Left ventricle myocardium inferior (tissue), 1 donor: ENCODE results near the gene SEZ6L2. TPM values are rescaled to one million over a fixed set of nuclear protein-coding genes. Genes with fewer than 3 reads are reported as not detected.
"Not testable (repeated sequence)": the region's sequence is repeated elsewhere in the genome, so short reads cannot be mapped to it uniquely, and the experiment has no call there.

Experiments
- DNase-seq: peaks from one replicate; pipeline ENCODE4 v3.0.0-alpha.2; 2020
- H3K27ac ChIP-seq: fragments of 200-600 bp; replicated peaks from 2 replicates; pipeline ENCODE4 v1.8.0; 2021
- H3K27me3 ChIP-seq: fragments of 200-600 bp; 2 replicates; pipeline ENCODE4 v1.8.0; 2021; ENCODE audit warnings: low read depth
- H3K36me3 ChIP-seq: fragments of 200-600 bp; 2 replicates; pipeline ENCODE4 v1.8.0; 2021
- H3K4me1 ChIP-seq: fragments of 200-600 bp; 2 replicates; pipeline ENCODE4 v1.8.0; 2021
- H3K4me3 ChIP-seq: fragments of 200-600 bp; 2 replicates; pipeline ENCODE4 v1.8.0; 2021; ENCODE audit warnings: mild to moderate bottlenecking, moderate library complexity
- H3K9me3 ChIP-seq: fragments of 200-600 bp; replicated peaks from 2 replicates; pipeline ENCODE4 v1.8.0; 2021
- CTCF ChIP-seq: fragments of 200-600 bp; IDR thresholded peaks from 2 replicates; pipeline ENCODE4 v1.8.0; 2021; ENCODE audit warnings: antibody characterized with exemption, mild to moderate bottlenecking, borderline replicate concordance
- intact Hi-C: fragments of 100-400 bp; cut with micrococcal nuclease; formaldehyde crosslinking; loops from one replicate; pipeline ENCODE4 v1.11.0; 2022
- total RNA-seq: library from RNA; stranded (reverse); fragmentation: NEBNext Ultra II Directional; extraction: Animal tissue kit (Norgen Biotek cat#: 25700); gene quantifications from one replicate; pipeline ENCODE4 v1.2.1, GENCODE V29; 2021
- donor health status: DM: no; HTN: yes; CAD: no; lungs with severe emphysema.

Gene SEZ6L2
- total RNA-seq, 1 donor from 2014 or later = 0.38 TPM

GRCh38 chr16:29834079-29834478 is 65.3 kb downstream of the SEZ6L2 start:
- no peak for DNase-seq
- no peak overlapping the region for H3K27ac ChIP-seq
- peaks cover 21% of the 10 kb centered on the region for H3K4me1 ChIP-seq
- H3K4me3 ChIP-seq = no peak overlapping the region
- peaks cover 83% of the 10 kb centered on the region for H3K36me3 ChIP-seq
- intact Hi-C loops = no loop called here
- H3K9me3 ChIP-seq = no peaks in the 10 kb centered on the region
- H3K27me3 ChIP-seq = no peaks in the 10 kb centered on the region
- no peak for TF ChIP-seq CTCF

GRCh38 chr16:29833219-29833618 is 66.1 kb downstream of the SEZ6L2 start:
- intact Hi-C loops, H3K27me3 ChIP-seq, H3K9me3 ChIP-seq, H3K4me3 ChIP-seq, H3K27ac ChIP-seq, DNase-seq: not testable (repeated sequence)
- peaks cover 75% of the 10 kb centered on the region for H3K36me3 ChIP-seq
- H3K4me1 ChIP-seq = peaks cover 23% of the 10 kb centered on the region

GRCh38 chr16:29831490-29831889 is 67.9 kb downstream of the SEZ6L2 start:
- Histone ChIP-seq H3K36me3 (peaks cover 58% of the 10 kb centered on the region), H3K4me1 (peaks cover 37% of the 10 kb centered on the region), H3K9me3 (no peaks in the 10 kb centered on the region), H3K27ac (no peak overlapping the region), H3K27me3 (no peaks in the 10 kb centered on the region), H3K4me3 (no peak overlapping the region)
- intact Hi-C loops = no loop called here
- DNase-seq = no peak
- no peak for TF ChIP-seq CTCF

- no peak overlapping the region for H3K27ac ChIP-seq
- no peaks in the 10 kb centered on the region for H3K9me3 ChIP-seq
- peaks cover 50% of the 10 kb centered on the region for H3K36me3 ChIP-seq
- no peaks in the 10 kb centered on the region for H3K27me3 ChIP-seq
- H3K4me3 ChIP-seq = no peak overlapping the region
- intact Hi-C loops = no loop called here
- TF ChIP-seq CTCF = no peak
- H3K4me1 ChIP-seq = peaks cover 44% of the 10 kb centered on the region
- DNase-seq = no peak
Measured at GRCh38 chr16:29830774-29831173, 68.6 kb downstream of the SEZ6L2 start.

- Histone ChIP-seq H3K27ac (peak overlapping the region; percentile 87), H3K4me3 (no peak overlapping the region), H3K27me3 (no peaks in the 10 kb centered on the region), H3K4me1 (peaks cover 82% of the 10 kb centered on the region), H3K36me3 (peaks cover 12% of the 10 kb centered on the region), H3K9me3 (no peaks in the 10 kb centered on the region)
- no peak for DNase-seq
- intact Hi-C loops = no loop called here
- no peak for TF ChIP-seq CTCF
Measured at GRCh38 chr16:29826342-29826695, 73.0 kb downstream of the SEZ6L2 start.

GRCh38 chr16:29825145-29826044 is 74.0 kb downstream of the SEZ6L2 start:
- H3K4me1 ChIP-seq = peaks cover 86% of the 10 kb centered on the region
- peak overlapping the region; percentile 87 for H3K27ac ChIP-seq
- H3K4me3 ChIP-seq = peak overlapping the region; percentile 21
- peak; percentile 67 for DNase-seq
- H3K27me3 ChIP-seq = no peaks in the 10 kb centered on the region
- H3K9me3 ChIP-seq = no peaks in the 10 kb centered on the region
- H3K36me3 ChIP-seq = peaks cover 4% of the 10 kb centered on the region
- no peak for TF ChIP-seq CTCF
- intact Hi-C loops = no loop called here
